T-helper 2 cell (primary cell): ENCODE data around the gene EMP3.
"Not testable (repeated sequence)": the region's sequence is repeated elsewhere in the genome, so short reads cannot be mapped to it uniquely, and the experiment has no call there.

Source experiments
- DNase-seq, 5 experiments: peaks; one replicate each; pipeline versions ENCODE4 v3.0.0 to v3.0.0-alpha.2; 2012 to 2022
- total RNA-seq, 2 donors: gene quantifications; one replicate each; lab custom pipeline; 2026; lab: John Stamatoyannopoulos, UW

Gene EMP3, protein sequence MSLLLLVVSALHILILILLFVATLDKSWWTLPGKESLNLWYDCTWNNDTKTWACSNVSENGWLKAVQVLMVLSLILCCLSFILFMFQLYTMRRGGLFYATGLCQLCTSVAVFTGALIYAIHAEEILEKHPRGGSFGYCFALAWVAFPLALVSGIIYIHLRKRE
- 99.4 to 117 reads per million in 2 donors for total RNA-seq

DNA sequence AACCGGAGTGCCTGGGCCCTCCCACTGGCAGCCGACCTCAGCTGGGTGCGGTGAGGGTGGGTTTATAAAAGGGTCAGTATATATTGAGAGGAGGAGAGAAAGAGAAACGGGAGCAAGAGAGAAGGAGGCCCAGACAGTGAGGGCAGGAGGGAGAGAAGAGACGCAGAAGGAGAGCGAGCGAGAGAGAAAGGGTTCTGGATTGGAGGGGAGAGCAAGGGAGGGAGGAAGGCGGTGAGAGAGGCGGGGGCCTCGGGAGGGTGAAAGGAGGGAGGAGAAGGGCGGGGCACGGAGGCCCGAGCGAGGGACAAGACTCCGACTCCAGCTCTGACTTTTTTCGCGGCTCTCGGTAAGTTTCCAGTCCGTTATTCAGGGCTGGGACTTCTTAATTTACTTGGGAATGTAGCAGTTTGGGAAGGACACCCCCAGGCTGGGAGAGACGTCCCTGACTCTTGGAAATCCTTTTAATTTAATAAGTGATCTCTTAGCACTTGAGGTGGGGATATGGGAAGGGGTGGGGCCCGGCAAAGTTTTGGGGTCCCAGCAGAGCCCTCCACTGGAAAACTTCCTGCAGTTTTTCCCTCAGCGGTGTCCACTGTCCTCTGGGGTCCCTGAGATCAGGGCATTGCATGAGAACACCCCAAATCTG, at the start of gene EMP3:
TSS of gene EMP3 (plus strand) at position 288 of the 646 bp plus-strand sequence. CDS start 1,293 bp downstream, outside the sequence.
- peak; percentile 62 to 94 (median 84) for DNase-seq

DNA sequence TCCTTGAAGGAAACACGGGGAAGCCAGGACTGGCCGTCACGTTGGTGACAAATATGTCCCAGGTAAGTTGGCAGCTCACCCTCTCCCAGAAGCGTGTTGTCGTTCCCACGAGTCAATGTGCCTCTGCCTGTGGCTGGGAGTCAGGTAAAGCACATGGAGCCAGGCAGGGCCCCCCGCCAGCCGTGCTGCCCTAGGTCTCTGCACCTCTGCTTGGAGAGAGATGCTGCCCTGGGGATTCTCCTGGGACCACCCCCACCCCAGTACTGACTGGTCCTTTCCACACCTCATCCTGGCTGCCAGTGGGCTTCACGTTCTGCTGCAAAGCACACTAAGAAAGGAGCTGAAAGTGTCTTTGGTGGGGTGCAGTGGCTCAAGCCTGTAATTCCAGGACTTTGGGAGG, 45.6 kb upstream of the EMP3 start:
- no peak for DNase-seq

GRCh38 chr19:48283908-48284307, 41.4 kb upstream of the EMP3 start:
- DNase-seq: no peak

DNA sequence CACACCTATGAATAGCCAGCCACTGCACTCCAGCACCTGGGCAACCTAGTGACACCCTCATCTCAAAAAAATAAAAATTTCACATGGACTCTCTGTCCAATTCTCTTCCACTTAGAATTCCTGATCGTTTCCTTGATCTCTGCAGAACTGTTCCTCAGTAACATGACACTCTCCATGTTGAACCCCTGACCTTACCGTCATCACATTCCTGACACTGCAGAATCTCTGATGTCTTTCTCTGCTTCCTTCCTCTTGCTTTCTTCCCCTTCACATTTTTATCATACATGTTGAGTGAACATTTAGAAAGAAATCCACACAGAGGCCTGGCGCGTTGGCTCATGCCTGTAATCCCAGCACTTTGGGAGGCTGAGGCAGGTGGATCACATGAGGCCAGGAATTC, 40.5 kb upstream of the EMP3 start:
- no peak for DNase-seq

- no peak for DNase-seq
These were observed 37.6 kb upstream of the EMP3 start for GRCh38 chr19:48287748-48288147.

GRCh38 chr19:48290401-48290770, 35.0 kb upstream of the EMP3 start:
- DNase-seq: no peak

DNA sequence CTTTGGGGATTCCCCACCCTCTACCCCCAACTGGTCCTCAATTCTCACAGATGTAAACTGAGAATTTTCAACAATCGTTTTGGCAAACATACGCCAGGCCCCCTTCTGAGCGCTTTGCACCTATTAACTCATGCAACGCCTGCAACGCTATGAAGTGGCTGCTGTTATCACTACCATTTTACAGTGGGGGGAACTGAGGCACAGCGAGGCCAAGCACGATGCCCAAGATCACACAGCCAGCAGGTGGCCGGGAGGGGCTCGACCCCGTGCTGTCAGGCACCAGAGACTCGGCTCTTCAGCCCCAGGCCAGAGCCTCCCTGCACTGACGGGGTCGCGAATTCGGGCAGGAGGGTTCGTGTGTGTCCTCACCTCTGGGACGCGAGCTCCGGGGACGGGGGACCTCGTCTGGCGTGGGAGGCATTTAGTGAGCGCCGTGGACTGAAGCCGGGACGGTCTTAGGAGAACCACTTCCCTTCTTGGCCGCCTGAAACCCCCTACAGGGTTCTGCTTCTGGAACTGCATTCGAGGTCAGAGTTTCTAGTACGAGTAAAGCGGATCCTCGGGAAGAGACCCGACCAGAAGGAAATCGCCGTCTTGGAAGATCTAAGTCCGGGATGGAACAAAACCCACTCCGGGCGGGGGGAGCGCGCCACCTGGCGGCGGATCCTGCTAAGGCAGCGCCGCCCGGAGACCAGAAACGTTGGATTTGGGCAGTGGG, 34.4 kb upstream of the EMP3 start:
- DNase-seq: peak; percentile 32 to 53 (median 37)

- DNase-seq: not testable (repeated sequence)
These were observed 33.9 kb upstream of the EMP3 start for GRCh38 chr19:48291489-48291815.

DNA sequence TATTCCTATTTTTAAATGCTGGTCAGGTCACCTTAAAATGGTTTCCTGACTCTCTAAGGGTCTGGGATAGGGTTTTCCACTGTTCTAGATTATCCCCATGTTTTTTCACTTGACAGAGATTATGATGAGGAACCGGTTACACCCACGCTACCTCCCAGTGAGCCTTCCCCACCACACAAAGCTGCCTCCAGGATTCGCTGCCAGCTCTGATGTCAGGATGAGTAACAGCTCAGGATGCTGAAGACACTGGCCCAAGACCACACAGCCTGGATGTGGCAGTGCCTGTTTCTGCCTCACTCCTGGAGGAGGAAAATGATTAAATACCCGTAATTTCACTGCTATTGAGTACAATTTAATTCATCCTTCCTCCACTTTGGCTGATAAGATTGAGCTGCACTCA, 32.6 kb upstream of the EMP3 start:
- DNase-seq: no peak

GRCh38 chr19:48295458-48295857, 29.9 kb upstream of the EMP3 start:
- no peak for DNase-seq

DNA sequence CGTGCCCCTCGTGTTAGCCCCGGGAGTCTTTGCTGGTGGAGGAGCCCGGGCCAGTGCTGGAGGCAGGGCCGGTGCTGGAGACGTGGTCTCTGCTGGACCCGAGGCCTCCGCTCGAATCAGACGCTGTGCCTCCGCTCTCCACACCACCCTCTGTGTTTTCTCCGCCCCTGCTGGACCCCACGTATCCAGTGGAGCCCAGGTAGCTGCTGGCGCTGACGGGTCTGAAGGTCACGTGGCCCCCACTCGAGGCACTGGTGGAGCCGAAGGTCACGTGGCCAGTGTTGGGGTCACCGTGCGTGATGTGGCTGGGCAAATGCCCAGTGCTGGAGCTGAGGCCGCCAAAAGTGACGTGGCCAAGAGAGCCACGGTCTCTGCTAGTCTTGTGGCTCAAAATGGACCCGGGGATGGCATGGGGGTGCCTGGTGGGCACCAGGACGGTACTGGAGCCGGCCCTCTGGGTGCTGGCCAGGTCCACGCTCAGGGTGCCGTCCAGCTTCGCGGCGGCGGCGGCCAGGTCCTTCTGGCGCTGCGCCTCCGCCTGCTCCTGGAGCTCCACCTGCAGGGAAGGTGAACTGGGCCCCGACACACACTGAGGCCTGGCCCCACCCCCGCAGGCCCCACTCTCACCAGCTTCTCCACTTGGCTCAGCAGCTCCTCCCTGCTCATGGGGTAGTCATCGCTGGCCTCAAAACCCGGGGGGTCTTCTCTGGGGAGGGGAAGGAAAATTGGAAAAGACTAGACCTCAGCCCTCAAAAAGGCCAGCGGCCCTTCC, 28.2 kb upstream of the EMP3 start:
- no peak for DNase-seq

GRCh38 chr19:48297975-48298374, 27.4 kb upstream of the EMP3 start:
- DNase-seq: no peak

DNA sequence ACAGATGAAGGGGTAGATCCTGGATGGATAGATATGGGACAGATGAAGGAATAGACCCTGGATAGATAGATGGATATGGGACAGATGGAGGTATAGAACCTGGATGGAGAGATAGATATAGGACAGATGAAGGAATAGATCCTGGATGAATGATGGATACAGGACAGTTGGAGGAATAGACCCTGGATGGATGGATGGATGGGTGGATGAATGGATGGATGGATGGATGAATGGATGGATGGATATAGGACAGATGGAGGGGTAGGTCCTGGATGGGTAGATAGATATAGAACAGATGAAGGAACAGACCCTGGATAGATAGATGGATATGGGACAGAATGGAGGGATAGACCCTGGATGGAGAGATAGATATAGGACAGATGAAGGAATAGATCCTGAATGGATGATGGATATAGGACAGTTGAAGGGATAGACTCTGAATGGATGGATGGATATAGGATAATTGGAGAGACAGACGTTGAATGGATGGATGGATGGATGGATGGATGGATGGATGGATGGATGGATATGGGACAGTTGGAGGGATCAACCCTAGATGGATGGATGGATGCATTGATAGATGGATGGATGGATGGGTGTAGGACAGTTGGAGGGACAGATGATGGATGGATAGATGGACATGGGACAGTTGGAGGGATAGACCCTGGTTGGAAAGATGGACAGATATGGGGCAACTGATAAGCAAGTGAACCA, 23.3 kb upstream of the EMP3 start:
- DNase-seq: no peak

DNA sequence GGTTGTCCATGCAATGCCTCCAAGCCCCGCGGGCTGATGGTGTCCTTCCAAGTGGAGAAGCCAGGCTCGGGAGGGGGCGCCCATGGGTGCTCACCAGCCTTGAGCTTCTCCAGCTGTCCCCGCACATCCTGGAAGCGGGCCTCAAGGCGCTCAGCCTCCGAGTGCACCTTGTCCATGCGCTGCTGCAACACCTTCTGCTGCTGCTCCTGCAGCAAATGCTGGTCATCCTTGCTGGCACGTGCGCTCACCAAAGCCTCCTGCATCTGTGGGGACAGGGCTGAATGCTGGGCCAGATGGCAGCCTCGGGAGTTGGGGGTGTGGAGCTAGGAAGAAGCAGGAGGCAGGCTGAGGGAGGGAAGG, 22.8 kb upstream of the EMP3 start:
- no peak for DNase-seq

GRCh38 chr19:48303367-48303766, 22.0 kb upstream of the EMP3 start:
- no peak for DNase-seq

DNA sequence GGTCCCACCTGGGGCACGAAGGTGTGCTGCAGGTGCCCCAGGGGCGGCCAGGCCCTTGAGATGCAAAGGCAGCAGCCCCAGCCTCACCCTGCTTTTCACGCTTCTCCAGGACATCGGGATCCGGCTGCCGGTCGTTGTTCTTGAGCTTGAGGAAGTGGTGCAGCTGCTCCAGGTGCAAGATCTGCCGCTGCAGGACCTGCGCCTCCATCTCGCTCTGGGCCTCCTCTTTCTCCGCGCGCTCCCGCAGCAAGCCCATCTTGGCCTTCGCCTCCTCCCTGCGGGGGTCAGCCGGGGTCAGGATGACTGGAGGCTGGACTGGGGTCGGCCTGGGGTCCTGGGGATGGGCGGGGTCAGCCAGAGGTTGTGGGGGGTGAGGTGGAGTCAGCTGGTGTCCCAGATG, 21.5 kb upstream of the EMP3 start:
- no peak for DNase-seq

- no peak for DNase-seq
These were observed 16.4 kb upstream of the EMP3 start for GRCh38 chr19:48308631-48309586.

GRCh38 chr19:48309731-48310130, 15.6 kb upstream of the EMP3 start:
- not testable (repeated sequence) for DNase-seq

DNA sequence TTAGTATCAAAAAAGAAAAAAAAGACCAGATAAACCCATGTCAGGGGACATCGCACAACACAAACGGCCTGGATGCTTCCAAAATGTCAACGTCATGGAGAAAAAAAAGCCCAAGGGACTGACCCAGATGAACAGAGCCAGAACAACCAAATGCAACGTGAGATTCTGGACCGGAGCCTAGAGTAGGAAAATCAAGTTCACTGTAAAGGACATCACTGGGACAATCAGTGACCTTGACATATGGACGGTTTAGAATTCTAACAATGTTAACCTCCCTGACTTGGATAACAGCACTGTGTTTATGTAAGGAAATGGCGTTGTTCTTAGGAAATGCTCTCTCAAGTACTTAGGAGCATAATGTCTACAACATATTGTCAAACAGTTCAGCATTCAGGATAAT, 15.1 kb upstream of the EMP3 start:
- DNase-seq: no peak

DNA sequence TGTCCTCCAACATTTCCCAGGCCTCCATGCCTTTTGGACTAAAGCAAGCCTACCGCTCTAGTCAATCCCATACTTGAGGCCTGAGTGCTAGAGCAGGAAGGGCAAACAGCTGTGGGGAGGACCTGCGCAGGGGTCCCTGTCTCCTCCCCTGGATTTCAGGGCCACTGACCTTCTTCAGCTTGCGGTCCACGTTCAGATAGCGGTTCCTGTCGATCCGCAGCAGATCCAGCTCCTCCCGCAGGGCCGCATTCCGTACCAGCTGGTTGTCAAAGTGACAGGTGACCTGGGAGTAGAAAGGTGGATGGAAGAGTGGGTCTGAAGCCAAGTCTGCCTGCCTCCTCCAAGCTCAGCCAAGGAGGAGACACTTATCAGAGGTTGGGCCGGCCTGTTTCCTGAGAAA, 14.0 kb upstream of the EMP3 start:
- DNase-seq: no peak

GRCh38 chr19:48315712-48316111, 9.6 kb upstream of the EMP3 start:
- no peak for DNase-seq

DNA sequence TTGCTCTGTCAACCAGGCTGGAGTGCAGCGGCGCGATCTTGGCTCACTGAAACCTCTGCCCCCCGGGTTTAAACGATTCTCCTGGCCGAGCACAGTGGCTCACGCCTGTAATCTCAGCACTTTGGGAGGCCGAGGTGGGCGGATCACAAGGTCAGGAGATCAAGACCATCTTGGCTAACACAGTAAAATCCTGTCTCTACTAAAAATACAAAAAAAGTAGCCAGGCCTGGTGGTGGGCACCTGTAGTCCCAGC, 7.7 kb upstream of the EMP3 start:
- DNase-seq: not testable (repeated sequence)
